ENCODE measurements around the gene STK32C. TPM values are rescaled to one million over a fixed set of nuclear protein-coding genes. Genes with fewer than 3 reads are reported as not detected.

The STK32C gene
- total RNA-seq, 2 donors from 2014 or later, result 2.6 to 3.7 TPM

DNA sequence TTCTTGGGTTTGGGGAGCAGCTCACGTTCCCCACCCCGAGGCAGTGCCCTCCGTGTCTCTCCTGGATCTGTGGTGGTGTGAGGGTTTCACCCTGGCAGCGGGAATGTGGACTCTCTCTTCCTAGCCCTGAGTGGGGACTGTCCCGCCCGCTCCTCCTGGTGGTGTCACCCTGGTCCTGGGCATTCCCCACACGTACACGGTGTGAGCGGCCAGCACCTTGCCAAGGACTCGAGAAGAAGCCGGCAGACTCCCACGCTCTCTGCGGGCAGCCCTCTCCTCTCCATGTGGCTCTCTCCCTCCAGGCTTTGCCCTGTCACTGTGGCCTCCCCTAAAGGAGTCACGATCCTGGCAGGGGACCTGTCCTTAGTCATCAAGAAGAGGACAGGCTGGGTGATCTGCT lies 97.0 kb downstream of the STK32C start:
- H3K9me3 ChIP-seq, result peaks cover 3 to 22% of the 10 kb centered on the region in 2 donors
- H3K27me3 ChIP-seq, result no peaks in the 10 kb centered on the region
- DNase-seq (ENCODE audit: low spot score), result no peak
- no peak overlapping the region for H3K4me3 ChIP-seq
- no peak overlapping the region for H3K27ac ChIP-seq
- H3K36me3 ChIP-seq, result no peaks in the 10 kb centered on the region
- TF ChIP-seq, protein P1, sequence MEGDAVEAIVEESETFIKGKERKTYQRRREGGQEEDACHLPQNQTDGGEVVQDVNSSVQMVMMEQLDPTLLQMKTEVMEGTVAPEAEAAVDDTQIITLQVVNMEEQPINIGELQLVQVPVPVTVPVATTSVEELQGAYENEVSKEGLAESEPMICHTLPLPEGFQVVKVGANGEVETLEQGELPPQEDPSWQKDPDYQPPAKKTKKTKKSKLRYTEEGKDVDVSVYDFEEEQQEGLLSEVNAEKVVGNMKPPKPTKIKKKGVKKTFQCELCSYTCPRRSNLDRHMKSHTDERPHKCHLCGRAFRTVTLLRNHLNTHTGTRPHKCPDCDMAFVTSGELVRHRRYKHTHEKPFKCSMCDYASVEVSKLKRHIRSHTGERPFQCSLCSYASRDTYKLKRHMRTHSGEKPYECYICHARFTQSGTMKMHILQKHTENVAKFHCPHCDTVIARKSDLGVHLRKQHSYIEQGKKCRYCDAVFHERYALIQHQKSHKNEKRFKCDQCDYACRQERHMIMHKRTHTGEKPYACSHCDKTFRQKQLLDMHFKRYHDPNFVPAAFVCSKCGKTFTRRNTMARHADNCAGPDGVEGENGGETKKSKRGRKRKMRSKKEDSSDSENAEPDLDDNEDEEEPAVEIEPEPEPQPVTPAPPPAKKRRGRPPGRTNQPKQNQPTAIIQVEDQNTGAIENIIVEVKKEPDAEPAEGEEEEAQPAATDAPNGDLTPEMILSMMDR (IDR thresholded peaks at IDR 0.05), result no peak
- H3K4me1 ChIP-seq, result no peaks in the 10 kb centered on the region

DNA sequence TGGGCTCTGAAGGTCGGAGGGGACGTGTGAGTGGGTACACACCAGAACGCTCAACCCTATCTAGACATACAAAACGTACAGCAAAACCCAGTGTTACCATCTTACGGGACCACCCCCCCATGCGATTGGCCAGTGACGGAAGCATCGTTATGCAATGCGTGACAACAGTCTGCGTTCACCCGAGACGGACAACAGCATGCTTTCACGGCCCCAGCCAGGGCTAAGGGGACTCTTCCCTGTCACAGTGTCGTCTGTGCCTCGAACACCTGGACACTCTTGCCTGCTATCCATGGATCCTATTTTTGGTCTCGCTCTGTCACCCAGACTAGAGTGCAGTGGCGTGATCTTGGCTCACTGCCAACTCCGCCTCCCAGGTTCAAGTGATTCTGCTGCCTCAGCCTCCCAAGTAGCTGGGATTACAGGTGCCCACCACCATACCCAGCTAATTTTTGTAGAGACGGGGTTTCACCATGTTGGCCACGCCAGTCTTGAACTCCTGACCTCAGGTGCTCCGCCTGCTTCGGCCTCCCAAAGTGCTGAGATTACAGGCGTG lies 97.7 kb downstream of the STK32C start:
- no peak overlapping the region for H3K4me3 ChIP-seq
- no peaks in the 10 kb centered on the region for H3K27me3 ChIP-seq
- TF ChIP-seq, protein P1 (IDR thresholded peaks at IDR 0.05), result no peak
- H3K9me3 ChIP-seq, result peaks cover 3 to 22% of the 10 kb centered on the region in 2 donors
- H3K36me3 ChIP-seq, result no peaks in the 10 kb centered on the region
- DNase-seq (ENCODE audit: low spot score), result no peak
- H3K4me1 ChIP-seq, result no peaks in the 10 kb centered on the region
- H3K27ac ChIP-seq, result no peak overlapping the region

DNA sequence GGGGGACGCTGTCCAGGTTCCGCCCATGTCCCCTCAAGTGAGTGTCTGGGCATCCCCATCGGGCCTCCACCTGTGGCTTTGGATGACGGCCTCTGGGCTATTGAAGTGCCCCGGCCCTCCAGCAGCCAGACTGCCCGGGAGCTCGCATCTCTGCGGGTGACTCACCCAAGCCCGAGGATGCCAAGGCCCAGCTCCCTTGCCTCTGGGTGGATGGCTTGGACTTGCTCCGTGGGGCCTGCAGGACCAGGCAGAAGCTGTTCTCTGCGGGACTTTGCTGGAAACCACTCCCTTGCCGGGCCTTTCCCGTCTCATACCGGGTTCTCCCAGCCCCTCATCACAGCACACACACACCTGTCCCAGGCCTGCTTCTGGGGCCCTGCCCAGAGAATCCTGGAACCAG lies 98.6 kb downstream of the STK32C start:
- H3K27ac ChIP-seq, result no peak overlapping the region
- H3K36me3 ChIP-seq, result no peaks in the 10 kb centered on the region
- H3K4me1 ChIP-seq, result no peaks in the 10 kb centered on the region
- DNase-seq (ENCODE audit: low spot score), result no peak
- H3K9me3 ChIP-seq, result peaks cover 3 to 14% of the 10 kb centered on the region in 2 donors
- H3K4me3 ChIP-seq, result no peak overlapping the region
- TF ChIP-seq, protein P1 (IDR thresholded peaks at IDR 0.05), result no peak
- no peaks in the 10 kb centered on the region for H3K27me3 ChIP-seq

DNA sequence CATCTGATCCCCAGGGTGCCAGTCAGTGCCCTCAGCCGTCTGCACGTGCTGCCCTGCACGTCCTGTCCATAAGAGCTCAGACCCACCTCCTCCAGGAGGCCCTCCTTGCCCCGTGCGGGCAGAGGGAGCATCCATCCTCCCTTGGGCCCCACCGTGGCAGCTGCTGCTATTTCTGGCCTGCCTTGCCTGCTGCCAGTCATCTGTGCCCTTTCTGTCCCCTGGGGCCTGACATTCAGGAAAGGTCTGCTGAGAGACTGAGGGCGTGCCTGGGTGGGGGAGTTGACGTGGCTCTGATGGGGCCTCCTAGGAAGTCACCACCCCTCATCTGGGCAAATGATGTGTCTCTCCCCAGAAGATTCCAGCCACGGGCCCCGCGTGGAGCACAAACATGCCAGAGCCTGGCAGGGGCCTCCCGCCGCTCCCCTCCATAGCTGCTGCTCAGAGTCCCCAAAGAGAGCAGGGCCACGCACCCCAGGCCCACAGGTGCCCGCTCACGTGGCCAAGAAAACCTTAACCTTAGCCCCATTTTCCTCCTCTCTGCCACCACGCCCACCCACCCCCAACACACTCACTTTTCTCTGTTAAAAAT lies 99.2 kb downstream of the STK32C start:
- no peak overlapping the region for H3K27ac ChIP-seq
- H3K27me3 ChIP-seq, result no peaks in the 10 kb centered on the region
- H3K4me3 ChIP-seq, result no peak overlapping the region
- H3K9me3 ChIP-seq, result peaks cover 3 to 9% of the 10 kb centered on the region in 2 donors
- TF ChIP-seq, protein P1 (IDR thresholded peaks at IDR 0.05), result no peak
- no peaks in the 10 kb centered on the region for H3K4me1 ChIP-seq
- DNase-seq (ENCODE audit: low spot score), result no peak
- no peaks in the 10 kb centered on the region for H3K36me3 ChIP-seq

DNA sequence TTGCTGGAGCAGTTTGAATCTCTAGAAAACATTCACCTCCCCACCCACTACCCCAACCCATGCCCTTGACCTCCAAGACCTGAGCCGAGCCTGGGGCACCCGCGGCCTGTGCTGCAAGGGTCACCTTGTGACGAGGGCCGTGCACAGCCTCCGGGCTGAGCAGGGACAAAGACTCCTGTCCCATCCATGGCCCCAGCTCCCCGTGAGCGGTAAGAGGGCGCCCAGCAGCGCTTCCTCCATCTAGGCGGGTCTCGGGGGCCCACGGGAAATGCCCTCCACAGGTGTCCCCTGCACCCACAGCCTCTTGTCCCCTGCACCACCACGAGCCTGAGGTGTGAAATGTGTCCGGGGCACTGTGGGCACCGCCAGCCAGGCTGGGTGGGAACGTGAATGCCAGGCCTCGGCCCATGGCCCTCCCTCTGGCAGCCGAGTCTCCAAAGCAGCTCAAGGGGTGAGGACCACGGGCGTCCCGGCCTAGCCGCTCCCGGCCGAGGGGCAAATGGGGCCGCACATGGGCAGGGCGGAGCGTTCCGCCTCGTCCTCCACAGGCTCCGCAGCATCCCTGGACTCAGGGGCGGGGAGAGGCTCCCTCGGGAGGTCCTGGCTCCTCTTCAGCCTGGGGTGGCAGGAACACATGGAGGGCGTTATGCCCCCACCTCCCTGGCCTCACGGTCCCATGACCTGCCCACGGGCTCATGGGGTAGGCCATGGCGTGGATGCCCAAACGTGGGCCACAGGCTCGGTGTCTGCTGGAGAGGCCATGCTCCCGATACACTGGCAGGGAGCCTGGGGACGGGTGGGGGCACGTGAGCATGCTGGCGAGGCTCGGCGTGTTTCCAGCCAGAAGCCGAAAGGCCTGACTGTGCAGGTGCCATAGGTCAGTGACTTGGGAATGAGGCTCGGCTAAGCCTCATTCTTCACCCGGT lies 100.0 kb downstream of the STK32C start:
- DNase-seq (ENCODE audit: low spot score), result no peak
- Histone ChIP-seq H3K27ac (no peak overlapping the region), H3K36me3 (no peaks in the 10 kb centered on the region), H3K4me1 (no peaks in the 10 kb centered on the region), H3K4me3 (no peak overlapping the region), H3K9me3 (peaks cover 1 to 3% of the 10 kb centered on the region in 2 donors), H3K27me3 (no peaks in the 10 kb centered on the region)
- TF ChIP-seq, protein P1 (IDR thresholded peaks at IDR 0.05), result no peak
